T-cell (primary cell): ENCODE measurements around the gene DNAH14. TPM values are rescaled to one million over a fixed set of nuclear protein-coding genes. Genes with fewer than 3 reads are reported as not detected.

Experiments
- ATAC-seq, 4 experiments: fragments of 200-7000 bp in 3 of 4; fragments of 150-1000 bp in 1 of 4; cut with Tn5 transposase; replicated peaks in 1 of 4; 1 replicate in 3 of 4; 2 replicates in 1 of 4; pipeline ENCODE4 v1.10.0; 2021; ENCODE audit warnings: moderate library complexity in 3 of 4, mild to moderate bottlenecking in 2 of 4, moderate number of reproducible peaks in 1 of 4
- CTCF ChIA-PET, 2 donors: fragments of 300-600 bp; sonication (Branson Sonifier 250); formaldehyde crosslinking; loops; one replicate each; lab custom pipeline; 2022; ENCODE audit warnings: antibody characterized with exemption in 2 of 2; lab: Charles Lee
- POLR2A ChIA-PET, 2 donors: fragments of 300-600 bp; sonication (Branson Sonifier 250); formaldehyde crosslinking; loops; one replicate each; lab custom pipeline; 2022; ENCODE audit warnings: antibody characterized with exemption in 2 of 2; lab: Charles Lee
- DNase-seq, 35 experiments: peaks; one replicate each; pipeline versions ENCODE4 v3.0.0 to v3.0.0-alpha.2; 2013 to 2023
- H3K27ac ChIP-seq: one replicate; pipeline ENCODE4 v1.5.1; 2013; ENCODE audit warnings: low read length
- H3K27me3 ChIP-seq, 2 experiments: replicated peaks in 1 of 2; 1 replicate in 1 of 2; 2 replicates in 1 of 2; pipeline versions ENCODE4 v1.6.1 to v1.7.0; 2013; ENCODE audit warnings: low read length in 1 of 2, mixed read lengths in 1 of 2; ENCODE audit not compliant: control insufficient read depth in 2 of 2, insufficient read depth in 2 of 2; ENCODE audit errors: extremely low read depth in 1 of 2
- H3K36me3 ChIP-seq, 2 donors: 1 replicate in 1 of 2; 2 replicates in 1 of 2; pipeline versions ENCODE4 v1.6.1 to v1.7.0; 2013; ENCODE audit warnings: low read length in 1 of 2; ENCODE audit not compliant: control insufficient read depth in 2 of 2, insufficient read depth in 1 of 2; ENCODE audit errors: extremely low read depth in 1 of 2
- H3K4me1 ChIP-seq, 2 experiments: 1 replicate in 1 of 2; 2 replicates in 1 of 2; pipeline versions ENCODE4 v1.6.1 to v1.7.0; 2013; ENCODE audit warnings: low read length in 2 of 2, mixed read lengths in 1 of 2; ENCODE audit not compliant: insufficient read depth in 2 of 2, control insufficient read depth in 1 of 2; ENCODE audit errors: extremely low read depth in 1 of 2
- H3K4me3 ChIP-seq, 2 donors: 1 replicate in 1 of 2; 2 replicates in 1 of 2; pipeline versions ENCODE4 v1.5.1 to v1.7.0; 2013; ENCODE audit warnings: mild to moderate bottlenecking in 2 of 2, low read length in 1 of 2, moderate library complexity in 1 of 2; ENCODE audit not compliant: control insufficient read depth in 1 of 2; ENCODE audit errors: extremely low read depth in 1 of 2
- H3K9me3 ChIP-seq: 2 replicates; pipeline ENCODE4 v1.7.0; 2013
- H3K27ac Mint-ChIP-seq, 2 donors: one replicate each; pipeline ENCODE4 v1.8.0; 2020 to 2021; ENCODE audit warnings: mild to moderate bottlenecking in 2 of 2, mixed read lengths in 2 of 2
- H3K27me3 Mint-ChIP-seq, 2 donors: one replicate each; pipeline ENCODE4 v1.8.0; 2021 to 2022; ENCODE audit warnings: mixed read lengths in 2 of 2
- H3K36me3 Mint-ChIP-seq: one replicate; pipeline ENCODE4 v1.8.0; 2021; ENCODE audit warnings: mixed read lengths
- H3K4me1 Mint-ChIP-seq, 3 donors: one replicate each; pipeline ENCODE4 v1.8.0; 2020 to 2022; ENCODE audit warnings: mixed read lengths in 3 of 3, mild to moderate bottlenecking in 1 of 3
- H3K4me3 Mint-ChIP-seq, 3 donors: one replicate each; pipeline ENCODE4 v1.8.0; 2020 to 2022; ENCODE audit warnings: mild to moderate bottlenecking in 3 of 3, mixed read lengths in 3 of 3, moderate library complexity in 3 of 3
- H3K9me3 Mint-ChIP-seq, 3 donors: one replicate each; pipeline ENCODE4 v1.8.0; 2020 to 2022; ENCODE audit warnings: mixed read lengths in 3 of 3
- WGBS: methylation state at CpG from one replicate; pipeline ENCODE4 v1.1.5; 2013; ENCODE audit warnings: missing lambda C conversion rate; ENCODE audit not compliant: insufficient coverage; 5-methylcytosine and 5-hydroxymethylcytosine counted together
- total RNA-seq, 35 experiments: library from RNA in 6 of 35; stranded (reverse) in 6 of 35; fragments of 120-200 nt in 1 of 35; gene quantifications; one replicate each; pipeline versions ENCODE4 v1.2.1 to v1.2.4 and lab custom pipeline; 2013 to 2026

Gene DNAH14
- total RNA-seq, 5 donors from 2014 or later (not counting 1 experiment from before 2014, with no cell fraction given) = 0.06 to 1.4 (median 0.39) TPM; not detected in 1

DNA sequence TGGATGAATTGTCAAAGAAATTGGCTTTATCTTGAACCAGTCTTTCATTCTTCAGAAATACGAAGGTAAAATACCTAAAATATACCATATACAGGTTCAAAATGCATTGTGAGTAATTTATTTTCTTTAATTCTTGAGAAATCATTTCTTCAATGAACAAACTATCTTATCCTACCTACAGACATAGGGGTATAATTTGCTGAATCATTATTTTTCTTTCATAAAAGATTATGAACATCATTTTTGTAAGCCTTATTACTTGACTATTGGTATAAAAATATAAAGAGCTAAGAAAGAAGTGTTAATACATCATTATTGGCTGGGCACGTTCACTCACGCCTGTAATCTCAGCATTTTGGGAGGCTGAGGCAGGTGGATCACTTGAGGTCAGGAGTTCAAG, 167.7 kb downstream of the DNAH14 start:
- no CpG with 5 or more reads among the region's 3 CpGs for WGBS
- Mint-ChIP-seq H3K27me3 (no peaks in the 10 kb centered on the region), H3K4me1 (no peaks in the 10 kb centered on the region), H3K36me3 (no peaks in the 10 kb centered on the region), H3K27ac (no peak overlapping the region), H3K9me3 (peaks cover 0 to 5% (median 0%) of the 10 kb centered on the region in 3 donors), H3K4me3 (no peak overlapping the region)
- ATAC-seq (no peak), DNase-seq (no peak)
- CTCF ChIA-PET = no interaction called here
- H3K9me3 ChIP-seq = no peaks in the 10 kb centered on the region
- H3K4me1 ChIP-seq = no peaks in the 10 kb centered on the region
- H3K27ac ChIP-seq = no peak overlapping the region
- no peak overlapping the region for H3K4me3 ChIP-seq
- H3K36me3 ChIP-seq = no peaks in the 10 kb centered on the region
- H3K27me3 ChIP-seq = no peaks in the 10 kb centered on the region
- POLR2A ChIA-PET = no interaction called here

DNA sequence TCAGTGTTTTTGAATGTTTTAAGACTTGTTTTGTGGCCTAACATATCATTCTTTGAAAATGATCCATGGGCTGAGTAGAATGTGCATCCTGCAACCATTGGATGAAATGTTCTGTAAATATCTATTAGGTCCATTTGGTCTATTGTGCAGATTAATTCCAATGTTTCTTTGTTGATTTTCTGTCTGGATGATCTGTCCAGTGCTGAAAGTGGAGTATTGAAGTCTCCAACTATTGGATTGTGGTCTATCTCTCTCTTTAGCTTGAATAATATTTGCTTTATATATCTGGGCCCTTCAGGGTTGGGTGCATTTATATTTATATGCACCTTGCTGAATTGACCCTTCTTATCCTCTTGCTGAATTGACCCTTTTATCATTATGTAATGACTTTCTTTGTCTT, 181.5 kb downstream of the DNAH14 start:
- no peak overlapping the region for H3K27ac Mint-ChIP-seq
- peaks cover 0 to 6% of the 10 kb centered on the region in 2 experiments for H3K27me3 ChIP-seq
- ChIA-PET POLR2A (no interaction called here), CTCF (no interaction called here)
- peaks cover 0 to 3% (median 0%) of the 10 kb centered on the region in 3 donors for H3K9me3 Mint-ChIP-seq
- no peaks in the 10 kb centered on the region for H3K4me1 Mint-ChIP-seq
- H3K4me3 ChIP-seq = no peak overlapping the region
- peaks cover 4 to 12% of the 10 kb centered on the region in 2 donors for H3K27me3 Mint-ChIP-seq
- H3K9me3 ChIP-seq = no peaks in the 10 kb centered on the region
- H3K4me3 Mint-ChIP-seq = no peak overlapping the region
- H3K36me3 ChIP-seq = no peaks in the 10 kb centered on the region
- no peaks in the 10 kb centered on the region for H3K4me1 ChIP-seq
- no peaks in the 10 kb centered on the region for H3K36me3 Mint-ChIP-seq
- DNase-seq = no peak
- no peak overlapping the region for H3K27ac ChIP-seq
- no peak for ATAC-seq

DNA sequence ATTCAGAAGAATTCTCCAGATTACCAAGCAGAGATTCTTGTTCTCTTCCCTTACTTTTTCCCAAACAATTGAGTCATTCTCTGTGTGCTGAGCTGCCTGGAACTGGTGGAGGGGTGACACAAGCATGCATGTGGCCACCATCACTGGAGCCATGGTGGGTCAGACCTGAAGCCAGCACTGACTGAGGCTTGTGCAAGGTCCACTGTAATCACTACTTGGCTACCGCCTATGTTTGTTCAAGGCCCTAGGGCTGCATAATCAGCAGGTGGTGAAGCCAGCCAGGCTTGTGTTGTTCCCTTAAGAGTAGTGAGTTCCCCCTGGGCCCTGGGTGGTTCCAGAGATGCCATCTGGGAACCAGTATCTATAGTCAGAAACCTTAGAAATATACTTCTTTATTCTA, 183.8 kb downstream of the DNAH14 start:
- 100% methylated on average over 1 of the region's 1 CpG for WGBS
- ATAC-seq (no peak), DNase-seq (no peak)
- Mint-ChIP-seq H3K27me3 (peaks cover 4 to 12% of the 10 kb centered on the region in 2 donors), H3K4me3 (no peak overlapping the region), H3K36me3 (no peaks in the 10 kb centered on the region), H3K4me1 (no peaks in the 10 kb centered on the region), H3K9me3 (peaks cover 0 to 3% (median 0%) of the 10 kb centered on the region in 3 donors), H3K27ac (no peak overlapping the region)
- Histone ChIP-seq H3K27me3 (peaks cover 0 to 6% of the 10 kb centered on the region in 2 experiments), H3K9me3 (no peaks in the 10 kb centered on the region), H3K36me3 (no peaks in the 10 kb centered on the region), H3K4me3 (no peak overlapping the region), H3K4me1 (no peaks in the 10 kb centered on the region), H3K27ac (no peak overlapping the region)
- ChIA-PET CTCF (no interaction called here), POLR2A (no interaction called here)

DNA sequence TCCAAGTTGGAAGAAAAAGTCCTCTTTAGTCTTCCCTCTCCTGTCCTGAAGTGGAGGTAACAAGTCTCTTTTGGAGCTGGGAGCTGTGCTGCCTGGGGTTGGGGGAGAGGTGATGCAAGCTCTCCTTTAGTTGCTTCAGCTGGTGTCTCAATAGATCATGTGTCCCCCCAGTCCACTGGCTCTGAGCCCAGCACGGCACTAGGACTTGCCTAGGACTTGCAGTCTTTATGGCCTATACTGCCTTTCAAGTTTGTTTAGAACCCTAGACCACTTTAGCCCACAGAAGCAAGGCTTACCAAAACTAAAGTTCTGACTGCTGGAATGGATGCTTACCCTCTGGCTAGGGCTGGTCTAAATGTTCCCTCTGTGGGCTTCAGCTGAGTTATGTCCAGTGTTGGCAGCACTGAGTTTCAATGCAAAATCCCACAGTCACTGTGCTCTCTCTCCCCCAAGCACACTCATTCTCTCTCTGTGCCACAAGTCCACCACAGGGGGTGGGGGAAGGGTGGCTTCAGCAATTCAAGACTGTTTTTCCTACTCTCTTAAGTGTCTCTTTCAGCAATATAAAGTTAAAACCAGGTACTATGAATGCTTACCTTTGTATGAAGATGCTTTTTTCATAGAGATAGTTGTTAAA, 185.0 kb downstream of the DNAH14 start:
- Histone ChIP-seq H3K27me3 (peaks cover 0 to 6% of the 10 kb centered on the region in 2 experiments), H3K4me3 (no peak overlapping the region), H3K36me3 (no peaks in the 10 kb centered on the region), H3K9me3 (no peaks in the 10 kb centered on the region), H3K4me1 (no peaks in the 10 kb centered on the region), H3K27ac (no peak overlapping the region)
- H3K4me1 Mint-ChIP-seq = no peaks in the 10 kb centered on the region
- peaks cover 0 to 3% (median 0%) of the 10 kb centered on the region in 3 donors for H3K9me3 Mint-ChIP-seq
- ChIA-PET POLR2A (no interaction called here), CTCF (no interaction called here)
- H3K36me3 Mint-ChIP-seq = no peaks in the 10 kb centered on the region
- DNase-seq (no peak), ATAC-seq (no peak)
- H3K4me3 Mint-ChIP-seq = no peak overlapping the region
- H3K27ac Mint-ChIP-seq = no peak overlapping the region
- 86% methylated on average over 1 of the region's 1 CpG for WGBS
- peaks cover 4 to 12% of the 10 kb centered on the region in 2 donors for H3K27me3 Mint-ChIP-seq

DNA sequence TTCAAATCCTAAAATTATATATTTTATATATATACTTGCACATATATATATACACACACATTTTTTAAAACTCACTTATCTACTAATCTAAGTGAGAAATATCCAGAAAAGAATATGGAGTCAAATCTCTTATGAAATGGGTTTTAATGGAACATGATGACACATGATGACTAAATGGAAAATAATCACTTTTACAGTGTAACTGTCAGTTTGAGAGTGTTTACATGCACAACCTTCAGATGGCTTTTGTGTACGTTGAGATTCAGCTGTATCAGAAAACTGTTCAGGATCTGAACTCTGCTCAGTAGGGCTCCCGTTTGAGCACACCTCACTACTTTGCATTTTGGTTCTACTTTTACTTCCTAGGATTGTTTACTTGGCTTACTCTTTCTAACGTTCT, 189.8 kb downstream of the DNAH14 start:
- Mint-ChIP-seq H3K4me1 (no peaks in the 10 kb centered on the region), H3K4me3 (no peak overlapping the region), H3K27ac (no peak overlapping the region), H3K9me3 (no peaks in the 10 kb centered on the region), H3K36me3 (no peaks in the 10 kb centered on the region), H3K27me3 (peaks cover 0 to 9% of the 10 kb centered on the region in 2 donors)
- DNase-seq = no peak
- Histone ChIP-seq H3K4me3 (no peak overlapping the region), H3K27me3 (peaks cover 0 to 2% of the 10 kb centered on the region in 2 experiments), H3K27ac (no peak overlapping the region), H3K4me1 (no peaks in the 10 kb centered on the region), H3K9me3 (no peaks in the 10 kb centered on the region), H3K36me3 (no peaks in the 10 kb centered on the region)
- WGBS = 100% methylated on average over 1 of the region's 3 CpGs
- ATAC-seq = no peak
- ChIA-PET CTCF (no interaction called here), POLR2A (no interaction called here)

DNA sequence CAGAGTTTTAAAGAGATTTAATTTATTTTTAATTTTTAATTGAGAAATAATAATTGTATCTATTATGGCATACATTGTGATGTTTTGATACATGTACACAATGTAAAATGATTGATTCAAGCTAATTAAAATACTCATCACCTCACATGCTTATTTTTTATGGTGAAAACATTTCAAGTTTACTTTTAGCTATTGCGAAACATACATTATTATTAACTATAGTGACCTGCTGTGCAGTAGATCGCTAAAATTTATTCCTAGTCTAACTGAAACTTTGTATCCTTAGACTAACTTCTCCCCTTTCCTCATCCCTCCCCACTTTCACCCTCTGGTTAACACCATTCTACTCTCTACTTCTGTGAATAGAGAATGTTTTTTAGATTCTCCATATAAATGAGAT, 191.6 kb downstream of the DNAH14 start:
- CTCF ChIA-PET = no interaction called here

More for the DNA sequence above, 191.6 kb downstream of the DNAH14 start:
- Mint-ChIP-seq H3K27ac (no peak overlapping the region), H3K27me3 (peaks cover 0 to 4% of the 10 kb centered on the region in 2 donors), H3K9me3 (no peaks in the 10 kb centered on the region), H3K4me1 (no peaks in the 10 kb centered on the region), H3K36me3 (no peaks in the 10 kb centered on the region), H3K4me3 (no peak overlapping the region)
- Histone ChIP-seq H3K4me1 (no peaks in the 10 kb centered on the region), H3K27me3 (no peaks in the 10 kb centered on the region), H3K9me3 (no peaks in the 10 kb centered on the region), H3K27ac (no peak overlapping the region), H3K4me3 (no peak overlapping the region), H3K36me3 (no peaks in the 10 kb centered on the region)
- POLR2A ChIA-PET = no interaction called here
- ATAC-seq = no peak
- no peak for DNase-seq
- WGBS = 100% methylated on average over 1 of the region's 2 CpGs
